ENCODE data around the gene CFAP20.

GRCh38 chr16:58137581-58137980 lies 8.4 kb upstream of the CFAP20 start:
- TF ChIP-seq CTCF (IDR thresholded peaks at IDR 0.05) = no peak
- TF ChIP-seq POLR2A (IDR thresholded peaks at IDR 0.05) = no peak
